ENCODE data around the gene ZNF521. TPM values are rescaled to one million over a fixed set of nuclear protein-coding genes. Genes with fewer than 3 reads are reported as not detected.

ZNF521 gene
- total RNA-seq, 3 donors from 2014 or later, result 30.2 to 67.5 (median 51.8) TPM

DNA sequence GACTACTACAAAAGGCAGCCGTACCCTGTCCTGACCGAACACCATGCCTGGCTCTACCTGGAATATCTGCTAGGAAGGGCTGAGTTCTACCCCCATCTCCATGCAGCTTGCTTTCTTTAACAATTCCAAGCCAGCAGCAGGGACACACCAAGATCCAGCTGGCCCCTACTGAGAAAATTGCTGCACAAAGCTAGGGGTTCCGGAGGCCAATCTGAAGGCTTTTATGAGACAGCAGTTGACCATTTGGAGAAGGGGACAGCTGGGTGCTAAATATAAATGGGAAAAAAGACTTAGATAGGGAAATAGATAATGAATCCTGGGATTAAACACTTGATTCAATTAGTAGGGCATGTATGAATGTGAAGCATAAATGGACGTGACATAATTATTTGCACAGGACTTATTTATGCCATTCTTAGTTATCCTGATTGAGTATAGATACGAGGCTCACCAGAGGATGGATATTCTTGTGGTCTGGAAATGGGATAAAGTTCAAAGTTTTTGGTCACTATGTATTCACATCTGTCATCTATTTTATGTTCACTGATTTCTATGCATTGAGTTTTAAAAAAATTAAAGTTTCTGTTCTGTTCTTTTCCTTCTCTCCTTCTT lies 204.0 kb downstream of the ZNF521 start:
- Histone ChIP-seq H3K4me1 (peaks cover 0 to 5% of the 10 kb centered on the region in 2 donors), H3K27me3 (no peaks in the 10 kb centered on the region)
- intact Hi-C loops (cut with DNase I; ENCODE audit: low total_unique reads), result no loop called here

GRCh38 chr18:25146512-25146910 lies 205.5 kb downstream of the ZNF521 start:
- Histone ChIP-seq H3K4me1 (peaks cover 0 to 5% of the 10 kb centered on the region in 2 donors), H3K9me3 (no peaks in the 10 kb centered on the region), H3K27me3 (no peaks in the 10 kb centered on the region), H3K27ac (no peak overlapping the region), H3K36me3 (no peaks in the 10 kb centered on the region), H3K4me3 (no peak overlapping the region)
- TF ChIP-seq CTCF (IDR thresholded peaks at IDR 0.05), result no peak
- no peak for DNase-seq (ENCODE audit: low spot score in 2 of 2)
- intact Hi-C loops (cut with DNase I; ENCODE audit: low total_unique reads), result no loop called here

More for the DNA sequence above, 204.0 kb downstream of the ZNF521 start:
- H3K4me3 ChIP-seq, result no peak overlapping the region
- DNase-seq (ENCODE audit: low spot score in 2 of 2), result no peak
- H3K36me3 ChIP-seq, result no peaks in the 10 kb centered on the region
- no peak for TF ChIP-seq POLR2AphosphoS5 (IDR thresholded peaks at IDR 0.05)
- no peak for TF ChIP-seq POLR2A (IDR thresholded peaks at IDR 0.05)
- TF ChIP-seq CTCF (IDR thresholded peaks at IDR 0.05), result no peak
- H3K9me3 ChIP-seq, result no peaks in the 10 kb centered on the region
- no peak overlapping the region for H3K27ac ChIP-seq

GRCh38 chr18:25145731-25146511 lies 206.0 kb downstream of the ZNF521 start:
- no peak for DNase-seq (ENCODE audit: low spot score in 2 of 2)
- TF ChIP-seq POLR2AphosphoS5 (IDR thresholded peaks at IDR 0.05) (no peak), CTCF (IDR thresholded peaks at IDR 0.05) (no peak), POLR2A (IDR thresholded peaks at IDR 0.05) (no peak)
- no peak overlapping the region for H3K4me3 ChIP-seq
- H3K36me3 ChIP-seq, result no peaks in the 10 kb centered on the region
- no peaks in the 10 kb centered on the region for H3K9me3 ChIP-seq
- no peaks in the 10 kb centered on the region for H3K27me3 ChIP-seq
- H3K27ac ChIP-seq, result no peak overlapping the region
- intact Hi-C loops (cut with DNase I; ENCODE audit: low total_unique reads), result loop anchor here (2.0 kb wide), 1 partner anchor 59 kb away; no protein-coding TSS in a partner anchor
- H3K4me1 ChIP-seq, result peaks cover 0 to 5% of the 10 kb centered on the region in 2 donors

GRCh38 chr18:25144820-25145219 lies 207.1 kb downstream of the ZNF521 start:
- no peak for TF ChIP-seq CTCF (IDR thresholded peaks at IDR 0.05)
- TF ChIP-seq POLR2AphosphoS5 (IDR thresholded peaks at IDR 0.05), result no peak
- no peak for TF ChIP-seq POLR2A (IDR thresholded peaks at IDR 0.05)
- no peak for DNase-seq (ENCODE audit: low spot score in 2 of 2)
- intact Hi-C loops (cut with DNase I; ENCODE audit: low total_unique reads), result loop anchor here (2.0 kb wide), 1 partner anchor 60 kb away; no protein-coding TSS in a partner anchor
- Histone ChIP-seq H3K4me1 (peaks cover 0 to 5% of the 10 kb centered on the region in 2 donors), H3K36me3 (no peaks in the 10 kb centered on the region), H3K4me3 (no peak overlapping the region), H3K27me3 (no peaks in the 10 kb centered on the region), H3K9me3 (no peaks in the 10 kb centered on the region), H3K27ac (peak overlapping the region in 1 of 2 donors; percentile 12)

- Histone ChIP-seq H3K36me3 (no peaks in the 10 kb centered on the region), H3K4me1 (peaks cover 0 to 5% of the 10 kb centered on the region in 2 donors), H3K27me3 (no peaks in the 10 kb centered on the region), H3K27ac (peak overlapping the region in 1 of 2 donors; percentile 5), H3K9me3 (no peaks in the 10 kb centered on the region), H3K4me3 (no peak overlapping the region)
- no peak for DNase-seq (ENCODE audit: low spot score in 2 of 2)
- no peak for TF ChIP-seq POLR2A (IDR thresholded peaks at IDR 0.05)
- no peak for TF ChIP-seq CTCF (IDR thresholded peaks at IDR 0.05)
- no peak for TF ChIP-seq POLR2AphosphoS5 (IDR thresholded peaks at IDR 0.05)
- intact Hi-C loops (cut with DNase I; ENCODE audit: low total_unique reads), result no loop called here
Observed at GRCh38 chr18:25141886-25142285, 210.1 kb downstream of the ZNF521 start.

Measured in breast epithelium (tissue), 4 donors.